IPS-18c (cell line): Measurements from ENCODE around the gene ZBTB38.

Experiments used
- H3K4me3 ChIP-seq: 2 replicates; pipeline ENCODE4 v1.7.0; 2013; ENCODE audit warnings: low read depth, mild to moderate bottlenecking, low read length, moderate library complexity; ENCODE audit not compliant: insufficient read depth
- H3K9me3 ChIP-seq: one replicate; pipeline ENCODE4 v1.6.1; 2013; ENCODE audit warnings: mild to moderate bottlenecking, low read length, moderate library complexity; ENCODE audit not compliant: control insufficient read depth, insufficient read depth

ZBTB38 gene

DNA sequence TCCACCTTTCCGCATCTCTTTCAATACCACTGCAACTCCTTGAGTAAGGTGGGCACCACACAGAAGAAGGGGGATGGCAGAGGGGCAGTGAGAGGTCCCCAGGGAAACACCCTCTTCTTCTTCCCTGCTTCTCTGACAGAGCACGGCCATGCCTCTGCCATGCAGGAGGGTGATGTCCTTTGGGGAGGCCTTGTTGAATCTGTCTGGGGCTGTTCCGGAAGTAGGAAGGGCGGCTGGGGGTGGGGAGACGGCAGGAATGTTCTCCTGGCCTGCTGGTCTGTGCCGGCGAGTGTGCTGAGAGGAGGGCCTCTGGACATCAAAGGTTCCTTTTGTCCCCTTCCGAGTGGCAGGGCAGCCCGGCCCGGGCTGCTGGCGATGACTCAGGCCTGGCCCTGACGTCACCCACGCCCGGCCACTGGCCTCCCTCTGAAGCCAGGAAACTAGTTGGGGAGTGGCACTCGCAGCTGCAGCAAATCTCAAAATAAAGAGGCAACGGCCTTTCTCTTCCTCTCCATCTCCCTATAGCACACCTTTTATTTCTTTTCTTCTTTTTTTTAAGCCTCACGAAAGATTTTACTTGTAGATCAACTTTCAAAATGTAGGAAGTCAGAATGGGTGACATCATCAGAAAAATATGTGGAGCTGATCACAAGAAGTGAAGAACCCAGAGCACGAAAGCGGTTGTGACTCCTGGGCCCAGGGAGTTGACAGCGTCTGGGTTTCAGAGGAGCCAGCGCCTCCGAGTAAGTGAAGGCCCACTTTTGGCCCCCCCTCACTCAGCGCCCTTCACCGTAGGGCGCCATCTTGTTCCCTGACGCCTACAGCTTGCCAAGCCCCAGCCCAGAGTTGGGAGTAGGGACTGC lies at the start of gene ZBTB38:
TSS of gene ZBTB38 (plus strand) at position 443 of the 863 bp plus-strand sequence. CDS start 73,885 bp downstream, outside the sequence.
- no peak within 1 kb of the TSS for H3K4me3 ChIP-seq
- H3K9me3 ChIP-seq, result no peaks in the 10 kb centered on the region

- Histone ChIP-seq H3K4me3 (no peak overlapping the region), H3K9me3 (peaks cover 5% of the 10 kb centered on the region)
Measured at GRCh38 chr3:141320399-141321108, 47.8 kb upstream of the ZBTB38 start.

DNA sequence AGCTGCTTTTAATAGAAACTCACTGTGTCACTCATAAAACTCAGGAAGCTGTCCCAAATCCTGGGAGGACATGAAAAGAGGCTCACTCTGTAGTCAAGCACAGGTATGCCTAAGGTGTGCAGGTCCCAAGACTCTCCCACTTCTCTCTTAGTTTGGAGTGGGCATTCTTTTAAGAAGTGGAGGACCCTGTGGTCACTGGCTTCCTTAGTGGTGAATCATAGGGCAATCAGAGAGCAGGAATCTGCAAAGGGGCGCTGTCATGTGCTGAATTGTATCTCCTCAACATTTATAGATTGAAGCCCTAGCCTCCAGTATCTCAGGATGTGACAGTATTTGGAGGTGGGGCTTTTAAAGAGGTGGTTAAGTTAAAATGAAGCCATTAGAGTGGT lies 47.2 kb upstream of the ZBTB38 start:
- Histone ChIP-seq H3K9me3 (peaks cover 5% of the 10 kb centered on the region), H3K4me3 (no peak overlapping the region)

DNA sequence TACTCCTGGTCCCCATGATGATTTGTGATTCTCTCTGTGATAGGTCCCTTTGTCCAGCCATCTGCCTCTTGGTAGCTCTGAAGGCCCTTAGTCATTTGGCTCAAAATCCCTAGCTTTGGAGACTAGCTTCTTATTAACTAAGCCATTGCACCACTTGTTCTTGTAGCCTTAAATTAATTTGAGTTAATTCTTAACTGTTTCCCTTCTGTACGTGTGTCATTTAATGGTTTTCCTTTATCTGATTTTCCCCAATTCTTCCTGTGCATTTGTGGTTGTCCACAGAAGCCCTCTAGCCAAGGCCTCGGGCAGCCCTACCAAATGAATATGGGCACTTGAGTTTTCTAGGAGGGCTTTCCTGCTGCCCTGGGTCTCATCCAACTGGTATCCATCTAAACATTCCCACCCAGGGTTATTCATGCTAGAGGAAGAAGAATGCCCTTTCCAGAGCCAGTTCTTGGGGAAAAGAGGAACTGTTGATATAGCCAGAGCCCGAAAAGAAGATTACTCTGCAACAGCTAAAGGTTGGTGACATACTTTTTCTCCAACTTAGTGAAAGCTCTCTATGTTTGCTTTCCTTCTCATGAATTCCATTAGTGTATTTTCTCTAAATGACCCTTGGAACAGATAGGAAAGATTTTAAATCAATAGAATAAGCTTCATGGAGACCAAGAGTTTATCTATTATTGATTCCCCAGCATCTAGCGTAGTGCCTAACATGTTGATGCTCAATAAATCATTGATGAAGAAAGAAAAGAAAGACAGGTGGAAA lies 44.2 kb upstream of the ZBTB38 start:
- Histone ChIP-seq H3K4me3 (no peak overlapping the region), H3K9me3 (peaks cover under 1% of the 10 kb centered on the region)

DNA sequence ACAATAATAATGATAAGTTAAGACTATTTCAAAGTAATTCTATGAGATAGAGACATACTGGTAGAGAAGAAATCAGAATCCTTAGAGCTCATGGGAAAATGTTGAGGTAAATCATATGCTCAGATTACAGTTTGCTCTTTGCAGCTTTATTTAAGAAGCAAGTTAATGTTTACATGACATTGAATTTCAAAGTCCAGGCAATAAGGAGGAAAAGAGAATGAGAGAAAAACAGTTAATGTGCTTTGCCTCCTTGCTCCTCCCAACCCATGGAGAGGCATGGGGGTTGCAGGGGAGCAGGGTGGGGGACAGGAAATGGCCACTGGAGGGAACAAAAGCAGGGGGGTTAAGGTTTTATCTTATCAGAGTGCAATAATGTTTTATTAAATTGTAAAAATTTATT lies 42.2 kb upstream of the ZBTB38 start:
- Histone ChIP-seq H3K9me3 (no peaks in the 10 kb centered on the region), H3K4me3 (no peak overlapping the region)

DNA sequence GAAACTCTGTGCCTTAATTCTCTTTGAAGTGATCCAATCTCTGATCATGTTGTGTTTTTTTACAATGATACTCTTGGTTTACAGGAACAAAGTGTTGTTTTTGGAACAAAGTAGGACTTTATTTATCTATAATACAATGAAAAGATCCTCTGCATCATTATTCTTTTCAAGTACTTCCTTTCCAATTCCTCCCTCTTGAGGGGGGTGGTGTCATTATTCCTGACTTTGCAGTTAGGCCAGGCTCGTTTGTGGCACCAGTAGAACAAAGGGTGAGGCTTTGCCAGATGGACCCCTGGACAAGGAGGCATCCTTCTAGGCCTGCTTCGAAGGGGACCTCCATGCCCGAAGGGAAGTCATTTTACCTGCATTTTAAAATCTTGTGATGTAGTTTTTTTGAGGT lies 41.7 kb upstream of the ZBTB38 start:
- H3K4me3 ChIP-seq, result no peak overlapping the region
- no peaks in the 10 kb centered on the region for H3K9me3 ChIP-seq

GRCh38 chr3:141328286-141329166 lies 39.8 kb upstream of the ZBTB38 start:
- no peaks in the 10 kb centered on the region for H3K9me3 ChIP-seq
- H3K4me3 ChIP-seq, result no peak overlapping the region

DNA sequence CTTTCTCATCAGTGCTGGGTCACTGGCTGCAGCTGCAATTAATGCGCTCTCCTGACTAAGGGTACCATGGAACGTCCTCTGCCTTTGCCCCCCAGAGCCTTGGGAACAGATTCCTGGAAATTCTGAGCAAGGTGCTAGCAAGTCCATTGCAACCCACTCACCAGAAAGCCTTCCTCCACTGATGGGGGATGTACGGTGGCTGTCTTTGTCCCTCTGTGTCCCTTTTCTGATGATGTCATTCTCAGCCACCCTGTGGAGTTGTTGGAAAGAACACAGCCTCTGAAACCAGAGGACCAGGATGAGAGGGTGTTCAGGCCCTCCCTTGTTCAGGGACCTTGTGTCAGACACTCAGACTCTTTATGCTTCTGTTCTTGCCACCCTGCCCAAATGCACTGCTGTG lies 38.1 kb upstream of the ZBTB38 start:
- no peak overlapping the region for H3K4me3 ChIP-seq

GRCh38 chr3:141330718-141331376 lies 37.5 kb upstream of the ZBTB38 start:
- Histone ChIP-seq H3K4me3 (no peak overlapping the region), H3K9me3 (no peaks in the 10 kb centered on the region)

More for the DNA sequence above, 38.1 kb upstream of the ZBTB38 start:
- H3K9me3 ChIP-seq, result no peaks in the 10 kb centered on the region

DNA sequence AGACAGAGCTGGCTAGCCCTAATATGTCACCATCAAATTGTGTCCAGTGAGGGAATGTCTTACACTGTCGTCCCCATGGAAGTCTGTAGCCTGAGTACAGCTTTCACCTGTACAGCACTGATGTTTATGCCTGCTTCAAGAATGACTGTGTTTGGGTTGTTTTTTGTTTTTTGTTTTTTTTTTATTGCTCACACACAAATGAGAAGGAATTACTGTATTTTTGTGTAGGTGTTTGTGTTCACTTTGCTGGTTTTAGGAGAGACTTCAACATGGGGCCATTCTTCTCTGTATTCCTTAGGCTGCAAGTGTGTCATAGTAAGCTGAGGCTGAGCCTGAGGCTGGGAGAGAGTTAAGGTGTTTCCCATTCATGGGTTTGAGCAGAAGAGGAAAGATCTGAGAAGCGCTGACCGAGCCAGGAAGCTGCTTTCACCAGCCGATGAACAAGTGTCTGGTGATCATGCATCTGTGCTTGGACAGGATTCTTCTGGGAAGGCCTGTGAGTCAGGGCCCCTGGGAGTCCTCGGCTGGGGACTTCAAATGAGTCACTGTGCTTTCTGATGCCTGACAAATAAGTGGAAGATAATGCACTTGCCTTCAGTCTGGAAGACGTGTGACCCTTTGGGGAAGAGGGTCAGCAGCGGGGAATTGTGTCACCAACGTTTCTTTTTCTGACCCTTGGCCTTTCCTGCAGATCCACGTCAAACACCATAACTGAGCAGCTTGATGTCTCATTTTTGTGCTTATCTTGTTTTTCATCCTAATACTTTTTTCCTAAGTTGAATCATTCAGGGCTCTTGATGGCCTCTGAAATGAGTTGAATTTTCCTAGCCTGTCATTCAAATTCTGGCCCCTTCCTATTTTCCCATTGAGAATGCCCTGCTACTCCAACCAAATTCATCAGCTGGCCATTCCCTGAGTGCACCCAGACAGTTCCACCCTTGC lies 36.7 kb upstream of the ZBTB38 start:
- Histone ChIP-seq H3K4me3 (no peak overlapping the region), H3K9me3 (no peaks in the 10 kb centered on the region)

GRCh38 chr3:141332416-141332815 lies 35.9 kb upstream of the ZBTB38 start:
- Histone ChIP-seq H3K4me3 (no peak overlapping the region), H3K9me3 (no peaks in the 10 kb centered on the region)

GRCh38 chr3:141333836-141334626 lies 34.3 kb upstream of the ZBTB38 start:
- H3K4me3 ChIP-seq, result no peak overlapping the region
- H3K9me3 ChIP-seq, result no peaks in the 10 kb centered on the region

DNA sequence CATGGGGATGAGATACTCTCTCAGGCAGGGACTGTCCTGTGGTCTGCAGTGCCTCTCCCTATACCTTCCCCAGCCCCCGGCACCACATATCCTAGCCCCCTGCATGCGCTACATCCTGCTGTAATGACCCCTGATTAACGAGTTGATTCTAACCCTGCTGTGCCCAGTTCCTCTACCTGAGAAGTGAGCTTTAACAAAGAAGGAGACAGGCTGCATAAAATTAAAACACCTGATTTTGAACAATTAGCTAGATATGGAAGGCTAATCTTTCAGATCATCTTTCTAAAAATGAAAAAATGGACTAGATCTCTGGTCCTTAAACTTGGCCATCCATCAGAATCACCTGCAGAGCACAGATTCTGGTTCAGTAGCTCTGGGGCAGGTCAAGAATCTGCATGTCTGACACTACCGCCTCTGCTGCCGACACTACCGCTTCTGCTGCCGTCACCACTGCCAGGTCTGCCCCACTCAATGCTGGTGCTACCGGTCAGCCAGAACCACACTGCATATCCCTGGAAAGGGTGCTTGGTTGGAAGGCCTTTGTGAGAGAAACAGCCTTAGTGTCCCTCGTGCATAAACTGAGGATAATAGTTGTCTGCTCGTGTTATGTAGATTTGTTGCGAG lies 33.6 kb upstream of the ZBTB38 start:
- H3K4me3 ChIP-seq, result no peak overlapping the region

GRCh38 chr3:141335531-141336061 lies 32.7 kb upstream of the ZBTB38 start:
- Histone ChIP-seq H3K4me3 (no peak overlapping the region), H3K9me3 (no peaks in the 10 kb centered on the region)

More for the DNA sequence above, 33.6 kb upstream of the ZBTB38 start:
- H3K9me3 ChIP-seq, result no peaks in the 10 kb centered on the region
